Cerebellar nuclear complex (tissue), 1 donor: ENCODE results near the gene INF2.
"Not testable (repeated sequence)": the region's sequence is repeated elsewhere in the genome, so short reads cannot be mapped to it uniquely, and the experiment has no call there.

Experiments
- DNase-seq, 2 experiments: peaks; one replicate each; lab custom pipeline; 2025; lab: John Stamatoyannopoulos, UW

Gene INF2

GRCh38 chr14:104722938-104723650, 33.7 kb downstream of the INF2 start:
- DNase-seq: no peak

GRCh38 chr14:104723651-104724406, 34.4 kb downstream of the INF2 start, which contains the start of gene ADSS1:
Gene ADSS1, plus strand, starts transcription at chr14:104724229. Its CDS starts 42 bp downstream, at chr14:104724271.
- no peak for DNase-seq

GRCh38 chr14:104724407-104724980, 35.1 kb downstream of the INF2 start:
- DNase-seq: no peak

GRCh38 chr14:104724981-104725771, 35.8 kb downstream of the INF2 start:
- no peak for DNase-seq

- no peak for DNase-seq
Observed at GRCh38 chr14:104725772-104726548, 36.5 kb downstream of the INF2 start.

- no peak for DNase-seq
Observed at GRCh38 chr14:104726600-104727451, 37.4 kb downstream of the INF2 start.

GRCh38 chr14:104728631-104729030, 39.2 kb downstream of the INF2 start:
- DNase-seq: no peak

- not testable (repeated sequence) for DNase-seq
Observed at GRCh38 chr14:104729176-104729834, 39.9 kb downstream of the INF2 start.

- no peak for DNase-seq
Observed at GRCh38 chr14:104729835-104730181, 40.4 kb downstream of the INF2 start.

- no peak for DNase-seq
Observed at GRCh38 chr14:104730487-104730886, 41.1 kb downstream of the INF2 start.

GRCh38 chr14:104731320-104732294, 42.2 kb downstream of the INF2 start:
- no peak for DNase-seq

GRCh38 chr14:104732355-104732804, 43.0 kb downstream of the INF2 start:
- no peak for DNase-seq

GRCh38 chr14:104732931-104733681, 43.7 kb downstream of the INF2 start:
- DNase-seq: no peak

GRCh38 chr14:104734051-104734587, 44.7 kb downstream of the INF2 start:
- DNase-seq: no peak

GRCh38 chr14:104734601-104734990, 45.2 kb downstream of the INF2 start:
- no peak for DNase-seq

GRCh38 chr14:104734991-104735779, 45.8 kb downstream of the INF2 start:
- no peak for DNase-seq
